VCaP (cell line): ENCODE measurements around the gene MYL5.

Source experiments
- H3K27ac ChIP-seq: fragments of 450-650 bp; 2 replicates; pipeline ENCODE4 v1.5.1; 2017
- TF ChIP-seq, protein P1 (sequence below): fragments of 450-650 bp; conservative IDR thresholded peaks from 2 replicates; pipeline ENCODE4 v1.5.1; 2017; ENCODE audit warnings: mild to moderate bottlenecking, moderate library complexity

MYL5 gene

GRCh38 chr4:657338-657833, 17.0 kb upstream of the MYL5 start:
- H3K27ac ChIP-seq = no peak overlapping the region
- TF ChIP-seq, protein P1, sequence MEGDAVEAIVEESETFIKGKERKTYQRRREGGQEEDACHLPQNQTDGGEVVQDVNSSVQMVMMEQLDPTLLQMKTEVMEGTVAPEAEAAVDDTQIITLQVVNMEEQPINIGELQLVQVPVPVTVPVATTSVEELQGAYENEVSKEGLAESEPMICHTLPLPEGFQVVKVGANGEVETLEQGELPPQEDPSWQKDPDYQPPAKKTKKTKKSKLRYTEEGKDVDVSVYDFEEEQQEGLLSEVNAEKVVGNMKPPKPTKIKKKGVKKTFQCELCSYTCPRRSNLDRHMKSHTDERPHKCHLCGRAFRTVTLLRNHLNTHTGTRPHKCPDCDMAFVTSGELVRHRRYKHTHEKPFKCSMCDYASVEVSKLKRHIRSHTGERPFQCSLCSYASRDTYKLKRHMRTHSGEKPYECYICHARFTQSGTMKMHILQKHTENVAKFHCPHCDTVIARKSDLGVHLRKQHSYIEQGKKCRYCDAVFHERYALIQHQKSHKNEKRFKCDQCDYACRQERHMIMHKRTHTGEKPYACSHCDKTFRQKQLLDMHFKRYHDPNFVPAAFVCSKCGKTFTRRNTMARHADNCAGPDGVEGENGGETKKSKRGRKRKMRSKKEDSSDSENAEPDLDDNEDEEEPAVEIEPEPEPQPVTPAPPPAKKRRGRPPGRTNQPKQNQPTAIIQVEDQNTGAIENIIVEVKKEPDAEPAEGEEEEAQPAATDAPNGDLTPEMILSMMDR = no peak

GRCh38 chr4:657834-658667, 16.3 kb upstream of the MYL5 start:
- TF ChIP-seq, protein P1 = no peak
- H3K27ac ChIP-seq = no peak overlapping the region

- TF ChIP-seq, protein P1 = no peak
Measured at GRCh38 chr4:658681-659667, 15.4 kb upstream of the MYL5 start.

GRCh38 chr4:659851-660250, 14.5 kb upstream of the MYL5 start:
- H3K27ac ChIP-seq = no peak overlapping the region
- TF ChIP-seq, protein P1 = no peak

More at GRCh38 chr4:658681-659667, 15.4 kb upstream of the MYL5 start:
- H3K27ac ChIP-seq = no peak overlapping the region

DNA sequence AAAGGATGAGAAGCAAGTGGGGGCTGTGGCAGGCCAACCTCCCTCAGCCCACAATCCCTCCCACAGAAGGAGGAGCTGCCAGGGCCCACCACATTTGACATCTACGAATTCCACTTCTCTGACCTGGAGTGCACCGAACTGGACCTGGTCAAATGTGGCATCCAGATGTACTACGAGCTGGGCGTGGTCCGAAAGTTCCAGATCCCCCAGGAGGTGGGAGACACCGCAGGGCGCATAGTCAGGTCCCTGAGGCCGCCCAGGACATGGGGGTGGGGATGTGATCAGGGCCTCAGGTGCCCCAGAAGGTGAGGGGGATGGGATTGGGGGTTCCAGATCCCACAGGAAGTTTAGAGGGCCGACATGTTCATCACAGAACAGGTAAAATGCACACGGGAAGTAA, 13.9 kb upstream of the MYL5 start:
- H3K27ac ChIP-seq = no peak overlapping the region
- TF ChIP-seq, protein P1 = no peak

- H3K27ac ChIP-seq = no peak overlapping the region
- TF ChIP-seq, protein P1 = no peak
Measured at GRCh38 chr4:661231-661630, 13.1 kb upstream of the MYL5 start.
